Fibroblast of gingiva (primary cell): Measurements from ENCODE around the gene TIMM13.

Source experiments
- DNase-seq: peaks from one replicate; pipeline ENCODE4 v3.0.0-alpha.2; 2011; ENCODE audit warnings: low read depth

TIMM13 gene

DNA sequence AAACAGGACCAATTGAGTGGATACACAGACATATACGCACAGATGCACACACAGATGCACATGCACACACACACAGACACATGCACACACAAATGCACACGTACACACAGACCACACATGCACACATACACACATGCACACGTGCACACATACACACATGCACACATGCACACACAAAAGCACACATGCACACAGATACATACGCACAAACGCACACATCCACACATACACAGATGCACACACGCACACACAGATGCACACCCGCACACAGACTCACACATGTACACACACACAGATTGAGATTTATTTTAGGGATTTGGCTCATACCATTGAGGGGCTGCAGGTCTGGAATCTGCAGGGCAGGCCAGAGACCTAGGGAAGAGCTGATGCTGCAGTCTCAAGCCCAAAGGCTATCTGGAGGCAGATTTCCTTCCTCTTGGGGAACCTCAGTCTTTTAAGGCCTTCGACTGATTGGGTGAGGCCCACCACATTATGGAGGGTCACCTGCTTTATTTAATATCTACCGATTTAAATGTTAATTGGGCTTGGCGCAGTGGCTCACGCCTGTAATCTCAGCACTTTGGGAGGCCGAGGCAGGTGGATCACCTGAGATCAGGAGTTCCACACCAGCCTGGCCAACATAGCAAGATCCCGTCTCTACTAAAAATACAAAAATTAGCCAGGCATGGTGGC, 44.7 kb downstream of the TIMM13 start:
- no peak for DNase-seq

DNA sequence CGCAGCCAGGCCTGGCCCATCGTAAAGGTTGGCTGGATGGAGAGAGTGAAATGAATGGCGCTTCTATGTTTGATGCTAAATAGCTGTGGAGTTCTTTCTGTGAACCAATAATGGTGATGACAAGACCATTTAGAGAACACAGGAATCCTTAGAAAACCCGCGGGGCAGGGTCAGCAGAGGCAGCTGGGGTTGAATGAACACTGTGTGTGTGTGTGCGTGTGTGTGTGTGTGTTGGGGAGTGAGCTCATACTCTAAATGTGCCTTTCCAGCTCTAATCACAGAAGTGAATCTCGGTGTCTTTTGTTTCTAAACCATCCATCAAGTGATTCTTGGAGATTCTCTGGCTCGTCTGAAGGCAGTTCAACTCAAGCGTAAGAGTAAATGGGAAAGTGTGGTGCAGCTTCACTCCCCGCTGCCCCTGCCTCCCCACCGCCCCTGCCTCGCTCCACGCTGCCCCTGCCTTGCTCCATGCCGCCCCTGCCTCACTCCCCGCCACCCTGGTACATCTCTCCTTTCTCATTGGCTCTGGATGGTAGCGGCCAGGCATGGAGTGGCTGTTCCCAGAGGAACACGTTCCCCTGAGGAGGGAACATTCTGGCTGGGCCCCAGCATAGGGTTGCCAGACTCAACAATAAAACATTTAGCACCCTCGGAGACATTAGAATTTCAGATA, 46.1 kb downstream of the TIMM13 start:
- DNase-seq, result no peak

DNA sequence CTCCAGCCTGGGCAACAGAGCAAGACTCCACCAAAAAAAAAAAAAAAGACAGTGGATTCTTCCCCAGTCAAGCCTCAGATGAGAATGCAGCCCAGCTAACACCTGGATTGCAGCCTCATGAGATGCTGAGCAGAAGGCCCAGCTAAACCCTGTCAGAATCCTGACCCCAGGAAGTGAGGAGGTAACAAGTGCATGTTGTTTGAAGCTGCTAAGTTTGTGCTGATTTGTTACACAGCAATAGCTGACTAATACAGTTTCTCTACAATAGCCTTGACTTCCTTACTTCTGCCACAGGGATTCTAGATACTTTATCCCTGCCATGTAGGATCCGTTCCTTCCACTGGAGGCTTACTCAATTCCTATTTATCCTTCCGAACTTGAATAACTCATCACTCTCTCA, 46.8 kb downstream of the TIMM13 start:
- DNase-seq, result no peak

DNA sequence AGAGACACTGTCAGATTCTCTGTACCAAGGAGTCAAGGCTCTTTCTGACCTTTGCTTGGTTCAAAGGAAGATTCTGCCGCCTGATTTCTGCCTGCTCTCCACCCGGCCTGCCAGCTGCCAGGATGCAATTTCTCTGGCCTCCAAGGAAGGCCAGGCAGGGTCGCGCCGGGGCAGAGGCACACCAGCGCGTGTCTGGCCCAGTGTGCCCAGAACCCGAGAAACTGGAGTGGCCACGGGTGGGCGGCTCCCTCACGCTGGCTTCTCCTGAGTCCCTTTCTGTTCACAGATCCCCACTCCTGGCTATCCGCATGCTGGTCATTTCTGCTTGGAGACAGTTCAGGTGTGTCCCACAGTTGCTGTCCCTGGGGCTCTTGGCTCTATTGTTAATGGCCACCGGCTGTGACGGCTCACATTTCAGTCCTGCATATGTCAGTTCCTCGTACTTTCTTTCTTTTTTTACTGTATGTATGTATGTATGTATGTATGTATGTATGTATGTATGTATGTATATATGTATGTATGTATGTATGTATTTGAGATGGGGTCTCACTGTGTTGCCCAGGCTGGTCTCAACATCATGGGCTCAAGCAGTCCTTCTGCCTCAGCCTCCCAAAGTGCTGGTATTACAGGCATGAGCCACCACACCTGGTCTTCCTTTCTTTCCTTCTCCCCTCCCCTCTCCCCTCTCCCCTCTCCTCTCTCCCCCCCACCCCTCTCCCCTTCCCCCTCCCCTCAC, 50.4 kb downstream of the TIMM13 start:
- DNase-seq, result no peak
